BE2C (cell line): ENCODE measurements around the gene RCAN2.

ENCODE experiments used
- DNase-seq: peaks from one replicate; pipeline ENCODE4 v3.0.0-alpha.2; 2020
- H3K27me3 ChIP-seq: fragments of 250-450 bp; sonication (Bioruptor Pico); 2 replicates; pipeline ENCODE4 v1.5.1; 2020; ENCODE audit warnings: mild to moderate bottlenecking
- H3K36me3 ChIP-seq: fragments of 250-450 bp; sonication (Bioruptor Pico); 2 replicates; pipeline ENCODE4 v1.5.1; 2020; ENCODE audit warnings: mild to moderate bottlenecking
- H3K4me1 ChIP-seq: fragments of 250-450 bp; sonication (Bioruptor Pico); 2 replicates; pipeline ENCODE4 v1.5.1; 2020
- H3K4me3 ChIP-seq: 2 replicates; pipeline ENCODE4 v1.5.1; 2011; ENCODE audit warnings: low read depth, low read length
- H3K9me3 ChIP-seq: fragments of 250-450 bp; sonication (Bioruptor Pico); 2 replicates; pipeline ENCODE4 v1.5.1; 2020
- TF ChIP-seq, protein P1 (sequence below): IDR thresholded peaks from 2 replicates; pipeline ENCODE4 v1.5.1; 2012; ENCODE audit warnings: mild to moderate bottlenecking, low read depth, low read length

Gene RCAN2

DNA sequence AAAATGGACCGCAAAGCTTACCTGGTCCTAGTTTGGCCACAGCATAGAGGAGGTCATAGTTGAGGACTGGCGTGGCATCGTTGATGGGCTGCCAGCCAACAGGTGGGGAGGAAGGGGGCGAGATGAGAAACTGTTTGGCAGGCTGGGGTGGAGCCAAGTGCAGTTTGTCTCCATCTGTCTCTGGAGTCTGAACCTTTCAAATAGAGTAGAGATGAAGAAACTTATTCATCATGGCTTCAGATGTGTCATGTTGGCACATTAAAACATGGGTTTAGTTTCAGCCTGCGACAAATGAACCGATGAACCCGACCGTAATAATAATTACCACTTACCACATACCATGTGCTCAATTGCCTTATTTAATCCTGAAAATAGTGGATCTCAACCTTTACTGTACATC lies 244.5 kb downstream of the RCAN2 start:
- Histone ChIP-seq H3K27me3 (no peaks in the 10 kb centered on the region), H3K36me3 (no peaks in the 10 kb centered on the region), H3K4me3 (no peak overlapping the region), H3K4me1 (no peaks in the 10 kb centered on the region), H3K9me3 (no peaks in the 10 kb centered on the region)
- TF ChIP-seq, protein P1, sequence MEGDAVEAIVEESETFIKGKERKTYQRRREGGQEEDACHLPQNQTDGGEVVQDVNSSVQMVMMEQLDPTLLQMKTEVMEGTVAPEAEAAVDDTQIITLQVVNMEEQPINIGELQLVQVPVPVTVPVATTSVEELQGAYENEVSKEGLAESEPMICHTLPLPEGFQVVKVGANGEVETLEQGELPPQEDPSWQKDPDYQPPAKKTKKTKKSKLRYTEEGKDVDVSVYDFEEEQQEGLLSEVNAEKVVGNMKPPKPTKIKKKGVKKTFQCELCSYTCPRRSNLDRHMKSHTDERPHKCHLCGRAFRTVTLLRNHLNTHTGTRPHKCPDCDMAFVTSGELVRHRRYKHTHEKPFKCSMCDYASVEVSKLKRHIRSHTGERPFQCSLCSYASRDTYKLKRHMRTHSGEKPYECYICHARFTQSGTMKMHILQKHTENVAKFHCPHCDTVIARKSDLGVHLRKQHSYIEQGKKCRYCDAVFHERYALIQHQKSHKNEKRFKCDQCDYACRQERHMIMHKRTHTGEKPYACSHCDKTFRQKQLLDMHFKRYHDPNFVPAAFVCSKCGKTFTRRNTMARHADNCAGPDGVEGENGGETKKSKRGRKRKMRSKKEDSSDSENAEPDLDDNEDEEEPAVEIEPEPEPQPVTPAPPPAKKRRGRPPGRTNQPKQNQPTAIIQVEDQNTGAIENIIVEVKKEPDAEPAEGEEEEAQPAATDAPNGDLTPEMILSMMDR: no peak
- no peak for DNase-seq

DNA sequence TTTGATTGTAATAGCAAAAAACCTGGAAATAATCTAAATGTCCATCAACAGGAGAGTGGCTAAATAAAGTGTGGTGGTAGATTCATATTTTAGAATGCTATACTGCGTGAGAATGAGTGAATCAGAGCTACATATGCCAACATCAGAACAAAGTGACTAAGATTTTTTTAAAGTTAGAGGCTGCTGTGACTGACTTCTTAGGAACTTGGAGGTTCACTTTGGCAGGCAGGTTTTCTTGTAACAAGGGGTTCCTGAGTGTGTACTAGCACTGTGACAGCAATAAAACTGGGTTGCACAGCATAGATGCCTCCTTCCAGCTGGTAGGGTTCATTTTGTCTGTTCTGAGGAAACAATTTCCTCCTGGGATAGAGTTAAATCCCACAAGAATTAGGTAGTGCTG lies 245.2 kb downstream of the RCAN2 start:
- H3K9me3 ChIP-seq: no peaks in the 10 kb centered on the region
- no peak overlapping the region for H3K4me3 ChIP-seq
- TF ChIP-seq, protein P1: no peak
- no peaks in the 10 kb centered on the region for H3K4me1 ChIP-seq
- no peaks in the 10 kb centered on the region for H3K36me3 ChIP-seq
- H3K27me3 ChIP-seq: no peaks in the 10 kb centered on the region
- DNase-seq: no peak

DNA sequence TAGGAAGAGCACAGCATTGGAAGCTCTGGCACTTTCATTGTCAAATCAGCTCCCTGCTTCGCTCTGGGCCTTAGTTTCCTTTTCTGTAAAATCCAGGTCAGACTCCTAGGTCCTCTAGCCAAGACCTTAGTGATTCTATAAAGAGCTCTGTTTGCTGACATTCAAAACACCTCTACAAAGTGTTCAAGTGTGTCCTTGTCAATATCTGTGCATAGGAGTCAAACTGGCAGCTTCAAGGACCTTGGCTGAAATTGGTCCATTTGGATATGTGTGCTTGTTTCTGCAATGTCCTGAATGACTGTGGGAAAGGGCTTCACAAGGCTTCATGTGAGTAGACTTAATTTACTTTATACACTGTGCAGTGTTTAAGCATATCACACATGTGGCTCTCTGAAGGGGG lies 246.6 kb downstream of the RCAN2 start:
- no peaks in the 10 kb centered on the region for H3K9me3 ChIP-seq
- TF ChIP-seq, protein P1: no peak
- H3K36me3 ChIP-seq: no peaks in the 10 kb centered on the region
- no peak for DNase-seq
- H3K4me3 ChIP-seq: no peak overlapping the region
- H3K4me1 ChIP-seq: no peaks in the 10 kb centered on the region
- H3K27me3 ChIP-seq: no peaks in the 10 kb centered on the region

DNA sequence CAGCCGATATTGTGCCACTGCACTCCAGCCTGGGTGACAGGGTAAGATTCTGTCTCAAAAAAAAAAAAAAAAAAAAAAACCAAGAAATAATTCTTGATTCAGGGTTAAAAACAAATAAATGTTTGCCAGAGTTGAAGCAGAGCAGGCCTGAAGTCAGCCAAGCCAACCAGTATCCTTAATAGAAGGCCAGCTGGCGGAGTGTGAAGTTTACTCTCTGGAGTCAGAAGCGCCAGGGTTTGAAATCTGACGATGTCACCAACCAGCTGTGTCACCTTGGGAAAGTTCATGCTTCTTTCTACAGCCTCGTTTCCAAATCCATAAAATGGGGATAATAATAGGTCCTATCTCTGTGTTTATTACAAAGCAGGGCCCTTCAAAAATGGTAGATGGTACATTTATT lies 247.5 kb downstream of the RCAN2 start:
- Histone ChIP-seq H3K9me3 (no peaks in the 10 kb centered on the region), H3K4me1 (no peaks in the 10 kb centered on the region), H3K27me3 (no peaks in the 10 kb centered on the region), H3K4me3 (no peak overlapping the region), H3K36me3 (no peaks in the 10 kb centered on the region)
- TF ChIP-seq, protein P1: no peak
- DNase-seq: no peak

DNA sequence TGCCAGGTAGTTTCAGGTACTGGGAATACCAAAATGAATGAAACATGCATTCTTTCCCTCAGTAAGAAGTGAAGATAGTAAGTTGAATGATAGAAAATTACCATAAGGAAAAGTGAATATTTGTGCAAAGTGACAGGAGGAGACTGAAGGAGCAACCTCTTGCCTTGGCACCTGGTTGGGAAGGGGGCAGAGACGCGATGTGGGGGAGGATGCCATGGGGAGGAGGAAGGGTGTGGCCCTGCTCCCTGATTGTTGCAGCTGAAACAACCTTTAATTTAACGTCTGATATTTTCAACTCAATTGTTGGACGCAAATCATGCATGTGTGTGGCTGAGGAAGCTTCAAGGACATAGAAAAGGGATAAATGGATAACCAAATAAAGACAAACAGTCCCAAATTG lies 248.3 kb downstream of the RCAN2 start:
- Histone ChIP-seq H3K4me3 (no peak overlapping the region), H3K9me3 (no peaks in the 10 kb centered on the region), H3K4me1 (no peaks in the 10 kb centered on the region), H3K36me3 (no peaks in the 10 kb centered on the region), H3K27me3 (no peaks in the 10 kb centered on the region)
- TF ChIP-seq, protein P1: no peak
- DNase-seq: no peak

DNA sequence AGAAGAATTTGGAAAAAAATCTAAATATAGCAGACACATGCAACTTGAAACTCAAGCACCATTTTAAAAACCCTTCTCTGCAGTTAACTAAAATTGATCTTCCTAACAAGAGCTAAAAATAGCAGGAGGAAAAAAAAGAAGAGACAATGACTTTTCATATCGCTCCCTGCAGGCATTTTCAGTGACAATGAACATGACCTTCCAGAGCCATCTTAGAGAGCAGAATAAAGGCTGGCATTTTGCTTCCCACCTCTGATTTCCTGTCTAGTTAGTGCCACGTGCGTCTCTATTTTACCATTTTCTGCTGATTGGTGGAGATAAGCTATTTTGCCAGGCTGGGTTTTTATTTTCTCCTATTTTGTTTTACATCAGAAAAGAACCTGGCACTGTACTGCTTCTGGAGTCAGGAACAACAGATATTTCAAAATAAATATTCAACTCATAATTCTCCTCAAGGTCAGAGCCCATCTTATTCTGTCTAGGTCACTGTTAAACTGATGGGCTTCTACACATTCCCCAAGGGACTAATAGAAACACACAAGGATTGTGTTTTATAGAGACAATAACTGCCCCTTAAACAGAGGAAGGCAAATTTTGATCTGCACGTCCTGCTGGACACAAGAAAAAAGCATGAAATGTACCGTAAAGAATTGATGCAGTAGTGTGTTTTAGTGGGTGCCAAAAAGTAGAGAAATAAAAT lies 250.2 kb downstream of the RCAN2 start:
- no peaks in the 10 kb centered on the region for H3K4me1 ChIP-seq
- no peak for DNase-seq
- TF ChIP-seq, protein P1: no peak

More for the DNA sequence above, 250.2 kb downstream of the RCAN2 start:
- no peaks in the 10 kb centered on the region for H3K9me3 ChIP-seq
- no peak overlapping the region for H3K4me3 ChIP-seq
- H3K27me3 ChIP-seq: no peaks in the 10 kb centered on the region
- no peaks in the 10 kb centered on the region for H3K36me3 ChIP-seq
